HepG2 (cell line): Measurements from ENCODE around the gene GNAT2. TPM values are rescaled to one million over a fixed set of nuclear protein-coding genes. Genes with fewer than 3 reads are reported as not detected.

Experiments used
- ATAC-seq: fragments of 200-7000 bp; cut with Tn5 transposase; 3 replicates; pipeline ENCODE4 v1.9.1; 2020; ENCODE audit warnings: mild to moderate bottlenecking, moderate library complexity
- BruUV-seq: library from RNA; stranded (reverse); fragments of 400-500 nt; replicated peaks from 2 replicates; lab custom pipeline; 2021; lab: Mats Ljungman, UMichigan
- CTCF ChIA-PET: fragments of 300-600 bp; formaldehyde crosslinking; extraction: SDS; loops from one replicate; lab custom pipeline; 2021; ENCODE audit warnings: low total read pairs, inconsistent platforms, low intra/inter-chr PET ratio; lab: Yijun Ruan, JAX
- POLR2A ChIA-PET: fragments of 350-600 bp; sonication (Branson Sonifier 250); formaldehyde crosslinking; loops from one replicate; lab custom pipeline; 2020; ENCODE audit warnings: antibody characterized with exemption, inconsistent platforms; lab: Yijun Ruan, JAX
- DNase-seq: peaks from one replicate; pipeline ENCODE4 v3.0.0-alpha.2; 2015; ENCODE audit warnings: low spot score
- FAIRE-seq: peaks from 3 replicates; lab custom pipeline; 2011; peaks lifted over from hg19 to GRCh38; lab: Jason Lieb, UNC
- H2AFZ ChIP-seq: one replicate; pipeline ENCODE4 v1.6.1; 2011; ENCODE audit warnings: low read length, inconsistent platforms
- H3K27ac ChIP-seq: fragments of 300-600 bp; 3 replicates; pipeline ENCODE4 v1.8.0; 2011; ENCODE audit warnings: mixed run types, mild to moderate bottlenecking, mixed read lengths, low read length, inconsistent platforms; ENCODE audit not compliant: insufficient read depth; ENCODE audit errors: extremely low read length
- H3K27me3 ChIP-seq, 2 experiments: fragments of 200-600 bp in 1 of 2; 2 replicates in 1 of 2; 3 replicates in 1 of 2; pipeline versions ENCODE4 v1.6.0 to v1.8.0; 2011; ENCODE audit warnings: low read length in 2 of 2, mild to moderate bottlenecking in 2 of 2, moderate library complexity in 2 of 2, inconsistent platforms in 1 of 2; ENCODE audit not compliant: insufficient read depth in 2 of 2, control insufficient read depth in 1 of 2
- H3K36me3 ChIP-seq, 2 experiments: fragments of 200-600 bp in 1 of 2; replicated peaks in 1 of 2; 2 replicates in 1 of 2; 3 replicates in 1 of 2; pipeline versions ENCODE4 v1.5.1 to v1.8.0; 2011; ENCODE audit warnings: low read length in 2 of 2, inconsistent platforms in 1 of 2; ENCODE audit not compliant: insufficient read depth in 2 of 2, control insufficient read depth in 1 of 2
- H3K4me1 ChIP-seq: 2 replicates; pipeline ENCODE4 v1.5.1; 2012; ENCODE audit warnings: low read length, inconsistent platforms; ENCODE audit not compliant: insufficient read depth
- H3K4me2 ChIP-seq: 2 replicates; pipeline ENCODE4 v1.6.0; 2011; ENCODE audit warnings: low read depth, low read length, inconsistent platforms
- H3K4me3 ChIP-seq, 3 experiments: fragments of 200-600 bp in 1 of 3; sonication (generic), shearing (Covaris generic) in 1 of 3; replicated peaks in 1 of 3; 2 replicates each; pipeline ENCODE4 v1.5.1; 2011 to 2016; ENCODE audit warnings: low read length in 3 of 3, inconsistent platforms in 2 of 3, low read depth in 2 of 3, mild to moderate bottlenecking in 2 of 3, control low read depth in 1 of 3, mixed read lengths in 1 of 3; ENCODE audit not compliant: insufficient read depth in 1 of 3
- H3K79me2 ChIP-seq: one replicate; pipeline ENCODE4 v1.6.1; 2011; ENCODE audit warnings: low read length, inconsistent platforms; ENCODE audit not compliant: insufficient read depth
- H3K9ac ChIP-seq: 2 replicates; pipeline ENCODE4 v1.6.0; 2011; ENCODE audit warnings: mild to moderate bottlenecking, low read depth, low read length, inconsistent platforms; ENCODE audit not compliant: insufficient read depth
- H3K9me3 ChIP-seq: 2 replicates; pipeline ENCODE4 v1.5.1; 2012; ENCODE audit warnings: mild to moderate bottlenecking, low read length
- H4K20me1 ChIP-seq: 2 replicates; pipeline ENCODE4 v1.6.0; 2011; ENCODE audit warnings: inconsistent platforms, mild to moderate bottlenecking, low read length, moderate library complexity; ENCODE audit not compliant: insufficient read depth
- KDM5A ChIP-seq: fragments of 200-600 bp; sonication (generic); IDR thresholded peaks from 2 replicates; pipeline ENCODE4 v1.7.0; 2018; ENCODE audit warnings: antibody characterized with exemption, mild to moderate bottlenecking, low read length, borderline replicate concordance
- NKX3-1 ChIP-seq: sonication (generic); formaldehyde crosslinking; IDR thresholded peaks from 2 replicates; pipeline ENCODE4 v1.5.0; 2020; ENCODE audit warnings: missing genetic modification reagents
- TGIF2 ChIP-seq: IDR thresholded peaks from 2 replicates; pipeline ENCODE4 v1.6.1; 2016; ENCODE audit warnings: control low read depth, missing compliant biosample characterization
- TP53 ChIP-seq: sonication (generic); formaldehyde crosslinking; conservative IDR thresholded peaks from 2 replicates; pipeline ENCODE4 v1.4.0; 2020; ENCODE audit warnings: missing genetic modification reagents
- ZFP36L2 ChIP-seq: sonication (generic); formaldehyde crosslinking; IDR thresholded peaks from 2 replicates; pipeline ENCODE4 v1.4.0; 2020; ENCODE audit warnings: missing genetic modification reagents
- ZFP41 ChIP-seq: sonication (generic); formaldehyde crosslinking; IDR thresholded peaks from 2 replicates; pipeline ENCODE4 v1.4.0; 2020; ENCODE audit warnings: mild to moderate bottlenecking, missing genetic modification reagents, borderline replicate concordance
- ZNF264 ChIP-seq: sonication (generic); formaldehyde crosslinking; IDR thresholded peaks from 2 replicates; pipeline ENCODE4 v1.4.0; 2020; ENCODE audit warnings: missing genetic modification reagents
- ZNF607 ChIP-seq: sonication (generic); formaldehyde crosslinking; IDR thresholded peaks from 2 replicates; pipeline ENCODE4 v1.5.1; 2020; ENCODE audit warnings: missing genetic modification reagents, mild to moderate bottlenecking, borderline replicate concordance
- ZNF644 ChIP-seq: IDR thresholded peaks from 2 replicates; pipeline ENCODE4 v1.6.1; 2016; ENCODE audit warnings: low read depth
- ZNF766 ChIP-seq: sonication (generic); formaldehyde crosslinking; IDR thresholded peaks from 2 replicates; pipeline ENCODE4 v1.5.0; 2020; ENCODE audit warnings: missing genetic modification reagents, borderline replicate concordance
- ZNF879 ChIP-seq: sonication (generic); formaldehyde crosslinking; IDR thresholded peaks from 2 replicates; pipeline ENCODE4 v1.8.1; 2023; ENCODE audit warnings: missing genetic modification reagents
- ZSCAN12 ChIP-seq: sonication (generic); formaldehyde crosslinking; IDR thresholded peaks from 2 replicates; pipeline ENCODE4 v1.9.0; 2021; ENCODE audit warnings: mild to moderate bottlenecking, missing genetic modification reagents
- WGBS: methylation state at CpG from one replicate; pipeline ENCODE4 v1.1.6; 2017; ENCODE audit warnings: low lambda C conversion rate; 5-methylcytosine and 5-hydroxymethylcytosine counted together
- in situ Hi-C: cut with HindIII; loops from 2 replicates; pipeline ENCODE4 v1.10.0; 2017; ENCODE audit warnings: low pct_unique_long_range_greater_than_20kb; ENCODE audit not compliant: extremely low pct_ligation_motif_present
- intact Hi-C: fragments of 100-400 bp; cut with micrococcal nuclease; formaldehyde crosslinking; loops from one replicate; pipeline ENCODE4 v1.10.0; 2022; ENCODE audit not compliant: unreplicated experiment
- polyA plus RNA-seq, 8 experiments: library from polyadenylated mRNA; depleted of rRNA in 3 of 8; stranded (reverse) in 7 of 8; unstranded in 1 of 8; fragments of >200 nt; fragmentation: Illumina TruSeq in 4 of 8; extraction: Trizol in 4 of 8; gene quantifications; 2 replicates each; pipeline versions ENCODE4 v1.2.1 to v1.2.3, GENCODE V29; 2011 to 2016; ENCODE audit warnings: low read depth in 4 of 8, missing spikeins in 1 of 8, mixed read lengths in 1 of 8; ENCODE audit not compliant: insufficient read depth in 1 of 8
- total RNA-seq, 5 experiments: library from RNA; depleted of rRNA; stranded (reverse); fragments of >200 nt; fragmentation: Illumina TruSeq; extraction: Trizol; gene quantifications; 2 replicates each; pipeline ENCODE4 v1.2.3, GENCODE V29; 2016; ENCODE audit warnings: low read depth in 1 of 5
- TF ChIP-seq, protein P1 (sequence below): IDR thresholded peaks from 2 replicates; pipeline ENCODE4 v1.6.1; 2012; ENCODE audit warnings: inconsistent platforms
- TF ChIP-seq, protein P2 (sequence below): IDR thresholded peaks from 2 replicates; pipeline ENCODE4 v1.6.1; 2012; ENCODE audit warnings: low read length, improper control_type of control experiment
- TF ChIP-seq, protein P3 (sequence below): sonication (generic); formaldehyde crosslinking; IDR thresholded peaks from 2 replicates; pipeline ENCODE4 v1.8.1; 2023; ENCODE audit warnings: mild to moderate bottlenecking, missing genetic modification reagents

GNAT2 gene
- total and polyA plus RNA-seq, 2 of the 13 experiments (the other 11 are each of a cell fraction or from before 2014, with no cell fraction given), result 0.08 to 0.20 TPM

DNA sequence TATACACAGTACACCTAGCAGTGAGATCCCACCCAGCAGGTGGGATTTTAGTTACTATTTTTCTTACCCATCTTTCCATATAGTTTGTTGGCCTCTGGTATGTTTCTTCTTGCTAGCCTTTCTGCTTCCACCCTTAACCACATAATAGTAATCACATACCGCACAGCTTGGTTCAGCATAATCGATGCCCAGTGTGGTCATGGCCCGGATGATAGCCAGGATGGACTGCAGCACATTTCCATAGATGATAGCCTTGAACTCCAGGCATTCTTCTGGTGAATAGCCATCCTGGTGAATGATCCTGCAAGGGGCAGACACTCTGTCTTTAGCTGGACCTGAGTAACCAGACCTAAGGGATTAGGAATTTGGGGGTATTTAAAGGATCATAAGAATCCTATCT, 9.5 kb downstream of the GNAT2 start:
- Histone ChIP-seq H3K27me3 (no peaks in the 10 kb centered on the region), H3K4me2 (no peak overlapping the region), H3K36me3 (no peaks in the 10 kb centered on the region; a peak in 1 of 5 replicates), H2AFZ (no peak overlapping the region), H3K4me1 (peaks cover 31% of the 10 kb centered on the region), H4K20me1 (no peaks in the 10 kb centered on the region; the same call in 1 of the 2 replicates), H3K4me3 (no peak overlapping the region), H3K27ac (no peak overlapping the region), H3K9ac (no peak overlapping the region), H3K79me2 (no peaks in the 10 kb centered on the region), H3K9me3 (no peaks in the 10 kb centered on the region)
- no TSS peak for BruUV-seq
- ChIA-PET CTCF (no interaction called here), POLR2A (no interaction called here)
- ATAC-seq, result no peak
- intact Hi-C loops, result no loop called here
- no peak for TF ChIP-seq ZNF607 (CRISPR knock-in tag)
- TF ChIP-seq TP53 (CRISPR knock-in tag), result no peak
- TF ChIP-seq, protein P1, sequence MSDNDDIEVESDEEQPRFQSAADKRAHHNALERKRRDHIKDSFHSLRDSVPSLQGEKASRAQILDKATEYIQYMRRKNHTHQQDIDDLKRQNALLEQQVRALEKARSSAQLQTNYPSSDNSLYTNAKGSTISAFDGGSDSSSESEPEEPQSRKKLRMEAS, result no peak
- no peak for TF ChIP-seq ZNF264 (CRISPR knock-in tag)
- no peak for TF ChIP-seq ZFP41 (CRISPR knock-in tag)
- no peak for FAIRE-seq
- DNase-seq, result no peak
- 69% methylated on average over 3 of the region's 3 CpGs for WGBS
- in situ Hi-C loops, result no loop called here

GRCh38 chr1:109605381-109605780, 14.0 kb downstream of the GNAT2 start:
- Histone ChIP-seq H3K4me1 (0 out of 2 replicates have a peak, but pooled peaks cover 5% of the 10 kb centered on the region), H3K27ac (no peak overlapping the region), H3K9me3 (no peaks in the 10 kb centered on the region), H3K9ac (no peak overlapping the region), H3K27me3 (no peaks in the 10 kb centered on the region), H3K4me3 (no peak overlapping the region), H2AFZ (no peak overlapping the region), H4K20me1 (no peaks in the 10 kb centered on the region; the same call in 1 of the 2 replicates), H3K4me2 (no peak overlapping the region), H3K36me3 (no peaks in the 10 kb centered on the region; a peak in 1 of 5 replicates), H3K79me2 (no peaks in the 10 kb centered on the region)
- no peak for DNase-seq
- ATAC-seq, result no peak
- WGBS, result 91% methylated on average over 1 of the region's 1 CpG
- BruUV-seq, result no TSS peak
- ChIA-PET CTCF (no interaction called here), POLR2A (interaction anchor here (1.5 kb wide), 1 partner anchor 14 kb away, joined by 4 read pairs; the partner anchor contains the start of genes AMPD2 and GNAT2)
- in situ Hi-C loops (no loop called here), intact Hi-C loops (no loop called here)
- FAIRE-seq, result no peak
- TF ChIP-seq TGIF2 (CRISPR knock-in tag) (no peak), ZNF644 (CRISPR knock-in tag) (no peak), NKX3-1 (no peak), KDM5A (no peak), ZSCAN12 (CRISPR knock-in tag) (no peak), ZNF879 (CRISPR knock-in tag) (no peak), ZNF766 (CRISPR knock-in tag) (no peak), ZFP36L2 (no peak)
- TF ChIP-seq, protein P2, sequence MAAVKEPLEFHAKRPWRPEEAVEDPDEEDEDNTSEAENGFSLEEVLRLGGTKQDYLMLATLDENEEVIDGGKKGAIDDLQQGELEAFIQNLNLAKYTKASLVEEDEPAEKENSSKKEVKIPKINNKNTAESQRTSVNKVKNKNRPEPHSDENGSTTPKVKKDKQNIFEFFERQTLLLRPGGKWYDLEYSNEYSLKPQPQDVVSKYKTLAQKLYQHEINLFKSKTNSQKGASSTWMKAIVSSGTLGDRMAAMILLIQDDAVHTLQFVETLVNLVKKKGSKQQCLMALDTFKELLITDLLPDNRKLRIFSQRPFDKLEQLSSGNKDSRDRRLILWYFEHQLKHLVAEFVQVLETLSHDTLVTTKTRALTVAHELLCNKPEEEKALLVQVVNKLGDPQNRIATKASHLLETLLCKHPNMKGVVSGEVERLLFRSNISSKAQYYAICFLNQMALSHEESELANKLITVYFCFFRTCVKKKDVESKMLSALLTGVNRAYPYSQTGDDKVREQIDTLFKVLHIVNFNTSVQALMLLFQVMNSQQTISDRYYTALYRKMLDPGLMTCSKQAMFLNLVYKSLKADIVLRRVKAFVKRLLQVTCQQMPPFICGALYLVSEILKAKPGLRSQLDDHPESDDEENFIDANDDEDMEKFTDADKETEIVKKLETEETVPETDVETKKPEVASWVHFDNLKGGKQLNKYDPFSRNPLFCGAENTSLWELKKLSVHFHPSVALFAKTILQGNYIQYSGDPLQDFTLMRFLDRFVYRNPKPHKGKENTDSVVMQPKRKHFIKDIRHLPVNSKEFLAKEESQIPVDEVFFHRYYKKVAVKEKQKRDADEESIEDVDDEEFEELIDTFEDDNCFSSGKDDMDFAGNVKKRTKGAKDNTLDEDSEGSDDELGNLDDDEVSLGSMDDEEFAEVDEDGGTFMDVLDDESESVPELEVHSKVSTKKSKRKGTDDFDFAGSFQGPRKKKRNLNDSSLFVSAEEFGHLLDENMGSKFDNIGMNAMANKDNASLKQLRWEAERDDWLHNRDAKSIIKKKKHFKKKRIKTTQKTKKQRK, result no peak
- TF ChIP-seq, protein P3, sequence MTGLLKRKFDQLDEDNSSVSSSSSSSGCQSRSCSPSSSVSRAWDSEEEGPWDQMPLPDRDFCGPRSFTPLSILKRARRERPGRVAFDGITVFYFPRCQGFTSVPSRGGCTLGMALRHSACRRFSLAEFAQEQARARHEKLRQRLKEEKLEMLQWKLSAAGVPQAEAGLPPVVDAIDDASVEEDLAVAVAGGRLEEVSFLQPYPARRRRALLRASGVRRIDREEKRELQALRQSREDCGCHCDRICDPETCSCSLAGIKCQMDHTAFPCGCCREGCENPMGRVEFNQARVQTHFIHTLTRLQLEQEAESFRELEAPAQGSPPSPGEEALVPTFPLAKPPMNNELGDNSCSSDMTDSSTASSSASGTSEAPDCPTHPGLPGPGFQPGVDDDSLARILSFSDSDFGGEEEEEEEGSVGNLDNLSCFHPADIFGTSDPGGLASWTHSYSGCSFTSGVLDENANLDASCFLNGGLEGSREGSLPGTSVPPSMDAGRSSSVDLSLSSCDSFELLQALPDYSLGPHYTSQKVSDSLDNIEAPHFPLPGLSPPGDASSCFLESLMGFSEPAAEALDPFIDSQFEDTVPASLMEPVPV (CRISPR knock-in tag), result no peak
